Adrenal gland (tissue), 12 donors: ENCODE results near the gene NUP210. TPM values are rescaled to one million over a fixed set of nuclear protein-coding genes. Genes with fewer than 3 reads are reported as not detected.

Source experiments
- DNase-seq, 7 donors: peaks; one replicate each; pipeline ENCODE4 v3.0.0-alpha.2; 2019 to 2020
- H3K27ac ChIP-seq, 5 donors: fragments of 200-600 bp; sonication (generic) in 4 of 5; 1 replicate in 3 of 5; 2 replicates in 2 of 5; pipeline versions ENCODE4 v1.5.1 to v1.8.0; 2016 to 2020; ENCODE audit warnings: mild to moderate bottlenecking in 1 of 5
- H3K27me3 ChIP-seq: fragments of 200-600 bp; 2 replicates; pipeline ENCODE4 v1.8.0; 2021
- H3K36me3 ChIP-seq, 2 donors: fragments of 200-600 bp; replicated peaks in 1 of 2; 1 replicate in 1 of 2; 2 replicates in 1 of 2; pipeline versions ENCODE4 v1.5.1 to v1.8.0; 2018 to 2022
- H3K4me1 ChIP-seq, 2 donors: fragments of 200-600 bp; replicated peaks in 1 of 2; 1 replicate in 1 of 2; 2 replicates in 1 of 2; pipeline versions ENCODE4 v1.5.1 to v1.8.0; 2018 to 2021
- H3K4me3 ChIP-seq, 4 donors: fragments of 200-600 bp; sonication (generic) in 3 of 4; one replicate each; pipeline ENCODE4 v1.5.1; 2016 to 2018
- H3K9me3 ChIP-seq, 3 donors: fragments of 200-600 bp; sonication (generic) in 1 of 3; replicated peaks in 1 of 3; 1 replicate in 2 of 3; 2 replicates in 1 of 3; pipeline versions ENCODE4 v1.5.1 to v1.8.0; 2016 to 2021
- POLR2A ChIP-seq, 2 donors: fragments of 450-650 bp; IDR thresholded peaks; one replicate each; pipeline ENCODE4 v1.6.1; 2017; ENCODE audit warnings: antibody characterized with exemption in 2 of 2, mild to moderate bottlenecking in 2 of 2, moderate library complexity in 1 of 2
- WGBS, 4 donors: extraction: QIAGEN DNeasy Blood & Tissue Kit in 2 of 4; methylation state at CpG; one replicate each; pipeline versions ENCODE4 v1.1.5 to v1.1.7; 2013 to 2017; 5-methylcytosine and 5-hydroxymethylcytosine counted together
- intact Hi-C, 2 donors: fragments of 100-400 bp; cut with DNase I; formaldehyde crosslinking; loops; one replicate each; pipeline versions ENCODE4 v1.14.1 to v1.15.0; 2022 to 2023
- polyA plus RNA-seq, 3 donors: library from polyadenylated mRNA; stranded (reverse); fragments of 200-250 nt in 2 of 3; fragments of 350-450 nt in 1 of 3; fragmentation: Illumina TruSeq in 1 of 3; extraction: RNeasy Lipid Tissue Mini Kit (QIAGEN cat#74804) in 1 of 3; gene quantifications; one replicate each; pipeline ENCODE4 v1.2.3, GENCODE V29; 2013 to 2014
- total RNA-seq, 9 donors: library from RNA; depleted of rRNA in 4 of 9; stranded (reverse); fragments of >200 nt in 4 of 9; fragments of 120-200 nt in 1 of 9; fragmentation: NEBNext Ultra II Directional in 1 of 9; extraction: Animal tissue kit (Norgen Biotek cat#: 25700) in 1 of 9; gene quantifications; one replicate each; pipeline versions ENCODE4 v1.1.0 to v1.2.4, GENCODE V29; 2013 to 2023
- TF ChIP-seq, protein P1 (sequence below), 6 experiments: fragments of 450-650 bp in 4 of 6; fragments of 200-600 bp in 2 of 6; sonication (generic) in 1 of 6; IDR thresholded peaks; 1 replicate in 5 of 6; 2 replicates in 1 of 6; pipeline versions ENCODE4 v1.5.1 to v1.8.0; 2016 to 2021; ENCODE audit warnings: antibody characterized with exemption in 6 of 6, mild to moderate bottlenecking in 2 of 6, moderate library complexity in 1 of 6
- donor health status: healthy with polysubstance abuse.
- donor health status: Bipolar disorder and iron deficiency.
- donor health status: DM: yes; HTN: yes; CAD: no.
- donor health status: DM: no; HTN: no; CAD: no.
- donor health status: DM: no; HTN: no; CAD: no.
- donor health status: DM: yes; HTN: yes; CAD: no.

NUP210 gene
- total and polyA plus RNA-seq, 12 donors: 3.0 to 15.8 (median 8.6) TPM

DNA sequence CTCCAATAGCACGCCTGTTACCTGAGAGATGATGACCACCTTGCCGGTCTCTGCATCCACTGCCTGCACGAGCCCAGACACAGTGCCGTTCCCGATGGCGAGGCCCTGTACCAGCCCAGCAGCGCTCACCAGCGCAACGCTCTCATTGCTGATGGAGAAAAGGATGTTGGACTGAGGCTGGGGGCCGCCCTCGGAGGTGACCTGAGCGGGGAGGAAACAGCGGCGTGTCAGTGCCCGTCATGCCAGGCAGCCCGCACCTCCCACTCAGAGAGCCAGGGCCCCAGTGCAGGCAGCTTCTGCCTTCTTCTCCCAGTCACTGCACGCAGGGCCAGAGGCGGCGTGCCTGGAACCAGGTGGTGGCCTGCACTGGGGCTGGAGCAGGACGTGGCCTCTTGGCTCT, 80.3 kb downstream of the NUP210 start:
- intact Hi-C loops: no loop called here
- 88 to 98% (median 96%) methylated on average over 14 to 20 of the region's 20 CpGs for WGBS, 4 donors
- Histone ChIP-seq H3K9me3 (no peaks in the 10 kb centered on the region), H3K36me3 (no peaks in the 10 kb centered on the region), H3K4me3 (no peak overlapping the region), H3K27ac (no peak overlapping the region), H3K4me1 (no peaks in the 10 kb centered on the region), H3K27me3 (no peaks in the 10 kb centered on the region)
- TF ChIP-seq POLR2A (IDR thresholded peaks at IDR 0.05): no peak
- TF ChIP-seq, protein P1, sequence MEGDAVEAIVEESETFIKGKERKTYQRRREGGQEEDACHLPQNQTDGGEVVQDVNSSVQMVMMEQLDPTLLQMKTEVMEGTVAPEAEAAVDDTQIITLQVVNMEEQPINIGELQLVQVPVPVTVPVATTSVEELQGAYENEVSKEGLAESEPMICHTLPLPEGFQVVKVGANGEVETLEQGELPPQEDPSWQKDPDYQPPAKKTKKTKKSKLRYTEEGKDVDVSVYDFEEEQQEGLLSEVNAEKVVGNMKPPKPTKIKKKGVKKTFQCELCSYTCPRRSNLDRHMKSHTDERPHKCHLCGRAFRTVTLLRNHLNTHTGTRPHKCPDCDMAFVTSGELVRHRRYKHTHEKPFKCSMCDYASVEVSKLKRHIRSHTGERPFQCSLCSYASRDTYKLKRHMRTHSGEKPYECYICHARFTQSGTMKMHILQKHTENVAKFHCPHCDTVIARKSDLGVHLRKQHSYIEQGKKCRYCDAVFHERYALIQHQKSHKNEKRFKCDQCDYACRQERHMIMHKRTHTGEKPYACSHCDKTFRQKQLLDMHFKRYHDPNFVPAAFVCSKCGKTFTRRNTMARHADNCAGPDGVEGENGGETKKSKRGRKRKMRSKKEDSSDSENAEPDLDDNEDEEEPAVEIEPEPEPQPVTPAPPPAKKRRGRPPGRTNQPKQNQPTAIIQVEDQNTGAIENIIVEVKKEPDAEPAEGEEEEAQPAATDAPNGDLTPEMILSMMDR (IDR thresholded peaks at IDR 0.05): no peak
- DNase-seq: no peak

DNA sequence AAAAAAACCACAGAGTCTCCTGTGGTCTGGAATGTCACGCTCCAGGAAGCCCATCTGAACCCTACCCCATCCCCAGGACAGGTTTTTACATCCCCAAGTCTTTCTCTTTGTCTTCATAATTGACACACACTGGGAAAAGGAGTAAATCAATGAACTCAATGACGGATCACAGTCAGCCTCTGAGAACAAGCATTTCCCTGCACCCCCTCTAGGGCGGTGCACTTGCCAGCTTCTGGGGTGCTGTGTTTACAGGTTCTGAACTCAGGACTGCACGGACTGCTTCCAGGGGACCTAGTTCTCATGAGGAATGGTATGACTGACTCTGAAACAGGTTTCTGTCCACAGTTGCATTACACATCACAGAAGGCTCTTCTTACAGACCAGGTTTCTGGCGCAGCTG, 81.1 kb downstream of the NUP210 start:
- no peak overlapping the region for H3K4me3 ChIP-seq
- DNase-seq: no peak
- no peak for TF ChIP-seq POLR2A (IDR thresholded peaks at IDR 0.05)
- TF ChIP-seq, protein P1 (IDR thresholded peaks at IDR 0.05): no peak
- WGBS, 4 donors: 84 to 94% (median 91%) methylated on average over 5 of the region's 5 CpGs
- H3K27ac ChIP-seq: no peak overlapping the region
- no peaks in the 10 kb centered on the region for H3K4me1 ChIP-seq
- H3K27me3 ChIP-seq: no peaks in the 10 kb centered on the region
- no peaks in the 10 kb centered on the region for H3K36me3 ChIP-seq
- intact Hi-C loops: no loop called here
- H3K9me3 ChIP-seq: no peaks in the 10 kb centered on the region

DNA sequence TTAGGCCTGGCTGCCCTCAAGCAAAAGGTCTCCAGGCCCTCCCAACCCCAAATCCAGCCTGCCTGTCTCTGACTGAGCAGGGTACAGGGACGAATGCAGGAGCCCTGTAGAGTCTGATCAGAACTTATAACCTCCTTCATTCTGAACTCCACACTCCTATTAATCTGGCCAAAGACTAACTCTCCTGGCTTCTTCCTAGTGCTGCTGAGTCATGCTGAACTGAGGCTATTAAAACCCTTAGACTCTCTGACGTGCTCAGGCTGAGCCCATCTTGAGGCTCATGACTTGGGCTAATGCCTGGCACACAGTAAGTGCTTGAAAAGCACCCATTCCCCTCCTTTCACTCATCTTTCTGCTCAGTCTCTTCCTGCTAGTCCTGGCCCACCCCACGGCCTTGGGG, 81.9 kb downstream of the NUP210 start:
- Histone ChIP-seq H3K9me3 (no peaks in the 10 kb centered on the region), H3K27me3 (no peaks in the 10 kb centered on the region), H3K36me3 (no peaks in the 10 kb centered on the region), H3K4me1 (no peaks in the 10 kb centered on the region), H3K4me3 (no peak overlapping the region), H3K27ac (no peak overlapping the region)
- 88 to 96% (median 91%) methylated on average over 2 to 3 of the region's 3 CpGs for WGBS, 4 donors
- no peak for DNase-seq
- intact Hi-C loops: no loop called here
- TF ChIP-seq, protein P1 (IDR thresholded peaks at IDR 0.05): no peak
- no peak for TF ChIP-seq POLR2A (IDR thresholded peaks at IDR 0.05)

DNA sequence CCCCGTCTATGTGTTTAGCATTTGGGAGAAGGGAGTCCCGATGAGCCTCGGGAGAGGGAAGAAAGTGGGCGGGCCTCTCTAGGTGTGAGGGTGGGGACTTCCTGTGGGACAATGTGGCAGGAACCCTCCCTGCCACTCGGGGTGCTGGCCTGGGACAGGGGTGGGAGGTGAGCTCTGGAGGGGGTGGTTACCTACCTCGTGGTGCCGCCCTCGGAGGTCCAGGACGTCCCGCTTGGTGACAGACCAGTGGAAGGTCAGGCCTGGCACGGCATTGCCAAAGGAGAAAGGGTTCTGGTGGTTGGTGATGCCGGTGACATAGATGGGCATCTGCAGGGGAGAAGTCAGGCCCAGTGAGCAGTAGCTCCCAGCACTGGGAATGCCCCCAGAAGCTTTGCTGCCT, 83.5 kb downstream of the NUP210 start:
- no peaks in the 10 kb centered on the region for H3K36me3 ChIP-seq
- no peak for DNase-seq
- TF ChIP-seq, protein P1 (IDR thresholded peaks at IDR 0.05): no peak
- TF ChIP-seq POLR2A (IDR thresholded peaks at IDR 0.05): no peak
- intact Hi-C loops: no loop called here
- H3K9me3 ChIP-seq: no peaks in the 10 kb centered on the region
- no peaks in the 10 kb centered on the region for H3K27me3 ChIP-seq
- 88 to 94% (median 91%) methylated on average over 6 to 12 of the region's 12 CpGs for WGBS, 4 donors
- H3K4me3 ChIP-seq: no peak overlapping the region
- H3K27ac ChIP-seq: no peak overlapping the region
- no peaks in the 10 kb centered on the region for H3K4me1 ChIP-seq
